Measurements from ENCODE around the gene NCOA4.
"Not testable (repeated sequence)": the region's sequence is repeated elsewhere in the genome, so short reads cannot be mapped to it uniquely, and the experiment has no call there.

GRCh38 chr10:45971742-45972105, 58.7 kb downstream of the NCOA4 start:
- not testable (repeated sequence) for TF ChIP-seq POLR2A (IDR thresholded peaks at IDR 0.05; ENCODE audit: borderline replicate concordance, extremely low read depth, insufficient read depth, insufficient read length); CTCF (IDR thresholded peaks at IDR 0.05 in 2 of 3, conservative IDR thresholded peaks at IDR 0.05 in 1 of 3; ENCODE audit: borderline replicate concordance in 1 of 3, insufficient read depth in 1 of 3, low read depth in 2 of 3, low read length in 2 of 3); JUND (IDR thresholded peaks at IDR 0.05); SIN3A (IDR thresholded peaks at IDR 0.05; ENCODE audit: low read depth)

Data from HCT116 (cell line).